BJ (cell line): ENCODE data around the gene LPIN3. TPM values are rescaled to one million over a fixed set of nuclear protein-coding genes. Genes with fewer than 3 reads are reported as not detected.

Source experiments
- CTCF ChIA-PET: fragments of 350-600 bp; formaldehyde crosslinking; extraction: SDS; loops from one replicate; lab custom pipeline; 2021; ENCODE audit warnings: antibody characterized with exemption, inconsistent platforms; lab: Yijun Ruan, JAX
- POLR2A ChIA-PET: fragments of 300-600 bp; sonication (Branson Sonifier 250); formaldehyde crosslinking; extraction: SDS; loops from one replicate; lab custom pipeline; 2021; ENCODE audit warnings: antibody characterized with exemption; lab: Charles Lee
- DNase-seq: peaks from one replicate; pipeline ENCODE4 v3.0.0-alpha.2; 2011; ENCODE audit warnings: low read depth
- H3K27me3 ChIP-seq: 2 replicates; pipeline ENCODE4 v1.6.0; 2011; ENCODE audit warnings: low read length; ENCODE audit not compliant: control insufficient read depth, insufficient read depth
- H3K36me3 ChIP-seq: 2 replicates; pipeline ENCODE4 v1.5.1; 2011; ENCODE audit warnings: low read length; ENCODE audit not compliant: control insufficient read depth, insufficient read depth
- H3K4me3 ChIP-seq: 2 replicates; pipeline ENCODE4 v1.5.1; 2011; ENCODE audit warnings: low read depth, mild to moderate bottlenecking, control low read depth, low read length
- polyA plus RNA-seq: library from polyadenylated mRNA; depleted of rRNA; stranded (reverse); fragments of >200 nt; gene quantifications from 2 replicates; pipeline ENCODE4 v1.2.3, GENCODE V29; 2011
- TF ChIP-seq, protein P1 (sequence below): IDR thresholded peaks from 2 replicates; pipeline ENCODE4 v1.5.1; 2011; ENCODE audit warnings: low read depth, mild to moderate bottlenecking, control low read depth, inconsistent platforms, low read length, moderate library complexity; ENCODE audit not compliant: insufficient read depth

LPIN3 gene
- polyA plus RNA-seq, 1 experiment: 11.5 TPM

DNA sequence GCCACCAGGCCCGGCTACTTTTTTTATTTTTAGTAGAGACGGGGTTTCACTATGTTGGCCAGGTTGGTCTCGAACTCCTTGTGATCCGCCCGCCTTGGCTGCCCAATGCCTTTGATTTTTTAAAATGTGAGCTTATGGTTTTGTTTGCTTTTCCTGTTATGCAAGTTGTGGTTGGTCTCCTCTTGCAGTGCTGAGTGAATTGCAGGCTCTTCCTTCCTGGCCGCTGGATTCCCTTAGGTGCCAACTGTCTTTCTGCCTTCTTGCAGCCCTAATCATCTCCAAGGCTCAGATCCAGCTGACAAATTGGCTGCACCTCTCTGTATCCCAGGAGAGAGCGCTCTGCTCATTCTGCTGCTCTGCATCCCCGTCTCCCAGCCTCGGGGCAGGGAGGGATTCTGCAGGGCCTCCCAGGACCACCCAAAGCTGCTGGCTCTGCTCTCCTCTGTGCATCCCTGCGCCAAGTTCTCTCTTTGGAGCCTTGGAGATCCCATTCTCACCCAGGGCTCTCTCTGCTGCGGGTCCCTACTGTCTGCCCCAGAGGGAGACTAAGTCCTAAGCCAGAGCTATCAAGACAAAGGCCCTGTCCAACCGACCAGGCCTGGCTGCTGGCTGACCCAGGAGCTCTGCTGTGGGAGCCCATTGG lies 40.1 kb downstream of the LPIN3 start:
- Histone ChIP-seq H3K27me3 (peaks cover 15% of the 10 kb centered on the region), H3K4me3 (no peak overlapping the region), H3K36me3 (no peaks in the 10 kb centered on the region)
- DNase-seq: no peak
- ChIA-PET POLR2A (no interaction called here), CTCF (interaction anchor here (0.8 kb wide), 1 partner anchor 31 kb away, joined by 3 read pairs; no protein-coding TSS in a partner anchor)
- TF ChIP-seq, protein P1, sequence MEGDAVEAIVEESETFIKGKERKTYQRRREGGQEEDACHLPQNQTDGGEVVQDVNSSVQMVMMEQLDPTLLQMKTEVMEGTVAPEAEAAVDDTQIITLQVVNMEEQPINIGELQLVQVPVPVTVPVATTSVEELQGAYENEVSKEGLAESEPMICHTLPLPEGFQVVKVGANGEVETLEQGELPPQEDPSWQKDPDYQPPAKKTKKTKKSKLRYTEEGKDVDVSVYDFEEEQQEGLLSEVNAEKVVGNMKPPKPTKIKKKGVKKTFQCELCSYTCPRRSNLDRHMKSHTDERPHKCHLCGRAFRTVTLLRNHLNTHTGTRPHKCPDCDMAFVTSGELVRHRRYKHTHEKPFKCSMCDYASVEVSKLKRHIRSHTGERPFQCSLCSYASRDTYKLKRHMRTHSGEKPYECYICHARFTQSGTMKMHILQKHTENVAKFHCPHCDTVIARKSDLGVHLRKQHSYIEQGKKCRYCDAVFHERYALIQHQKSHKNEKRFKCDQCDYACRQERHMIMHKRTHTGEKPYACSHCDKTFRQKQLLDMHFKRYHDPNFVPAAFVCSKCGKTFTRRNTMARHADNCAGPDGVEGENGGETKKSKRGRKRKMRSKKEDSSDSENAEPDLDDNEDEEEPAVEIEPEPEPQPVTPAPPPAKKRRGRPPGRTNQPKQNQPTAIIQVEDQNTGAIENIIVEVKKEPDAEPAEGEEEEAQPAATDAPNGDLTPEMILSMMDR: no peak

DNA sequence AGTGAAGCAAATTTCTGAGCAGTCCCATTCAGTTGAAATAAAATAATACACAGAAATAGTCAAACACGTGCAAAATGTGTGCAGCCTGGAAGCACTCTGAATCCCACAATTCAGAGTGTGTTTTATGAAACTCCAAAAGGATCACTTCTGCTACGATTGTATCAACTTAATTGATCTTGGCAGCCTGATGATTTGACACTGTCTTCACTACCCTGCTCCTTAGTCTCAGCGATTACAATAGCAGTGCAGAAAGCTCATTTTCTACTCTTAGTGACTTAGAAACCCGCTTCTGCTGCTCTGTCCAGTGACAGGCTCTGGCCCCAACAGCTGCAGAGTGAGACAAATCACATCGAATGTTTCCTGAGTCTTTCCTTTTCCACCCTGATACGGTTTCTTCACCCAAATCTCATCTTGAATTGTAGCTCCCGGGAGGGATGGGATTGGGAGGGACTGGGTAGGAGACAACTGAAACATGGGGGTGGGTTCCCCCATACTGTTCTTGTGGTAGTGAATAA lies 42.2 kb downstream of the LPIN3 start:
- no peak for DNase-seq
- TF ChIP-seq, protein P1: no peak

DNA sequence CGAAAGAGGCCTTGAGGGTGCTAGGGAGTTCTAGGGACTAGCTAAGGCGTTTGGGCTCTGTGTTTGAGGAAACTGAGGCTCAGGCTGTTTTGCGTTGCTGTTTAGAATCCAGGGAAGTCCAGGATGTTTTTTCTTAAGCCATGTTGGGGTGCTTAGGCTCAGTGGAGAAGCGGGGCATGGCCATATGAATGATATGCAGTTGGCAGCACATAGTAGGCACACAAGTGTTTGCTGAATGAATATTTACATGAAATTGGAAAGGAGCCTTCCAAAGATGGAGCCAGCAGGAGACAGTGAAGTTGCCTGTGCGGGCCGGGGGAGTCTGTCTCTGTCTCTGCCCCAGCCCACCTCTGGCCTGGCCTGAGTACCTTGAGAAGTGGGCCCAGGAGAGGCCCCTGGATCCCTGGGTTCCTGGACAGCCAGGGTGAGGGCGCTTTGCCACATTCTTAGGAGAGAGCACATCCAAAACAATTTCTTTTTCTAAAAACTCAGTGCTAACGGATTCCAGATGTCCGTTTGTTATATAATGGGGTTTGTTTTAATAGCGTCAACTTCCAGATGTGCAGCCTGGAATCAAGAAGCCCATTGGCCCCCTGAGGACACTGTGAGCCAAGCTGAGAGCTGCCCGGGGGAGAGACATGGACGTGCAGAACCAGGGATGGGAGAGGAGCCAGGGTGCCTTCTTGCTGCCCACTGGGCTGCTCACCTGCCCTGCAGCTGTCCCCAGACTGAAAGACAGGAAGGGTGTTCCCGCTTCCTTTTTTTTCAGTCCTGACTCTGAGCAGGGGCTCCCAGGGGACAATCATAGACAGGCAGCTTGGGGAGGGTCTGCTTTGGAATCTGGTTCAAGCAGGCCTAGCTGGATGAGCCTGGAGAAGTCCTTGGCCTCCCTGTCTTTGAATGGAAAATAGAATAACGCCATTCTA lies 46.1 kb downstream of the LPIN3 start:
- no peaks in the 10 kb centered on the region for H3K36me3 ChIP-seq
- H3K27me3 ChIP-seq: 0 out of 2 replicates have a peak, but pooled peaks cover 2% of the 10 kb centered on the region
- ChIA-PET POLR2A (no interaction called here), CTCF (interaction anchor here (0.6 to 1.4 kb wide), 4 partner anchors 13 to 251 kb away, joined by 3 to 4 read pairs (median 3); no protein-coding TSS in a partner anchor)
- TF ChIP-seq, protein P1: no peak
- peak; percentile 69 for DNase-seq
- no peak overlapping the region for H3K4me3 ChIP-seq

More for the DNA sequence above, 42.2 kb downstream of the LPIN3 start:
- Histone ChIP-seq H3K4me3 (no peak overlapping the region), H3K27me3 (peaks cover 11% of the 10 kb centered on the region), H3K36me3 (no peaks in the 10 kb centered on the region)
- ChIA-PET CTCF (interaction anchor here (0.6 to 1.4 kb wide), 2 partner anchors 28 to 642 kb away, joined by 3 to 4 read pairs; no protein-coding TSS in a partner anchor), POLR2A (no interaction called here)

DNA sequence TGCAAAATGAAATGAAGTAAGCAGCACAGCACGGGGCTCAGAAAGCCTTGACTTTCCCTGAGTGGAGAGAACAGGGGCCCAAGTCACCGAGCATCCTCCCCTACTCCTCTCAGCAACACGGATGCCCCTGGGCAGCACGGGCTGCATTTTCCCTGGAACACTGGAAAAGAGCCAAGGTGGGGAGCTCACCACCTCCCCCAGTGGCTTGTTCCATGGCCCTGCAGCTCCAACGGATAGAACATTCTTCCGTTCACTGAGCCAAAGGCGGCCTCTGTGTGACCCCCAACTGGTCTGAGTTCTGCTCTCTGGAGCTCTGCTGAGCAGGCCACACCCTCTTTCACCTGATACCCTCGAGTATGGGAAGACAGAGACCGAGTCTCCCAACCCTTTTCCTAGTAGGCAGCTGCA lies 46.8 kb downstream of the LPIN3 start:
- DNase-seq: no peak
- no peaks in the 10 kb centered on the region for H3K36me3 ChIP-seq
- ChIA-PET CTCF (interaction anchor here (0.6 to 1.4 kb wide), 4 partner anchors 14 to 251 kb away, joined by 3 to 4 read pairs (median 3); no protein-coding TSS in a partner anchor), POLR2A (no interaction called here)
- H3K27me3 ChIP-seq: 0 out of 2 replicates have a peak, but pooled peaks cover 2% of the 10 kb centered on the region
- TF ChIP-seq, protein P1: peak; percentile 12; the same call in 1 of the 2 replicates
- no peak overlapping the region for H3K4me3 ChIP-seq
